ENCODE results near the gene SOBP.

The SOBP gene

GRCh38 chr6:107658920-107659865, 169.3 kb downstream of the SOBP start:
- no peak for ATAC-seq
- DNase-seq, result no peak

DNA sequence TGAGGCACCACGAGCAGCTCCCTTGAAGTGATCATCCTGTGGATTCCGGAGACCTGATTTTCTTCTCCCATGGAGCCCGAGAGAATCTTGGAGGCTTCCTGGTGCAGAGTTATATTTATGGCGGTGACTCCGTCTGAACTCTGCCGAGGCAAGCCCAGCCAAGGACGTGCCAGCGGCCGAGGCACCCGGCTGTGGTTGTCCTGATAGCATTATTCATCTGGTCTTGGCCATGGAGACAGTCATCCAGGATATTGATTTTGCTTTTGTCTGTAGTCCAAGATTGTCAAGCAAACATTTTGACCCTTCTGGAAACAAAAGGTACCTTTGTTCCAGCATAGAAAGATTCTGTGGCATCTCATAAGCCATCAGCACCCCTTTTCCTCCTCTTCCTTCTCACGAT, 170.9 kb downstream of the SOBP start:
- DNase-seq (no peak), ATAC-seq (no peak)

GRCh38 chr6:107661291-107661690, 171.4 kb downstream of the SOBP start:
- DNase-seq (no peak), ATAC-seq (no peak)

DNA sequence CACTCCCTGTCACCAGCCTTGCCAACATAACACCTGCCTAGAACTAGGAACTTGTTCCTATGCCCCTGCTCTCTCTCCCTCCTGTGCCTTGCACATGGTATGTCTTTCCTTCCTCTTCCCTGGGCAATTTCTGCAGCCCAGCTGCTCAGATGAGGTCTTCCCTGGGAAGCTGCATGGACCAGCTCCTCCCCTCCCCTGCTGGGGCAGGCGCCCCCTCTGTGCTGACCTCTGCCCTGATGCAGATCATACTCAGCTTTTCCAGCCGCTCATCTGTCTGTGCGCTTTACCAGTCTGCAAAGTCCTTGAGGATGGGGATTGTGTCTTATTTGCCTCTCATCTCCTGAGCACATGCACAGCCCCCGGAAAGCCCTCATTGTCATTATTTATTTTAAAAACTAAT, 172.4 kb downstream of the SOBP start:
- ATAC-seq (no peak), DNase-seq (no peak)

GRCh38 chr6:107663308-107663707, 173.4 kb downstream of the SOBP start:
- DNase-seq (no peak), ATAC-seq (no peak)

GRCh38 chr6:107665382-107665781, 175.5 kb downstream of the SOBP start:
- DNase-seq (no peak), ATAC-seq (no peak)

GRCh38 chr6:107666084-107666980, 176.4 kb downstream of the SOBP start:
- no peak for ATAC-seq
- DNase-seq, result no peak

DNA sequence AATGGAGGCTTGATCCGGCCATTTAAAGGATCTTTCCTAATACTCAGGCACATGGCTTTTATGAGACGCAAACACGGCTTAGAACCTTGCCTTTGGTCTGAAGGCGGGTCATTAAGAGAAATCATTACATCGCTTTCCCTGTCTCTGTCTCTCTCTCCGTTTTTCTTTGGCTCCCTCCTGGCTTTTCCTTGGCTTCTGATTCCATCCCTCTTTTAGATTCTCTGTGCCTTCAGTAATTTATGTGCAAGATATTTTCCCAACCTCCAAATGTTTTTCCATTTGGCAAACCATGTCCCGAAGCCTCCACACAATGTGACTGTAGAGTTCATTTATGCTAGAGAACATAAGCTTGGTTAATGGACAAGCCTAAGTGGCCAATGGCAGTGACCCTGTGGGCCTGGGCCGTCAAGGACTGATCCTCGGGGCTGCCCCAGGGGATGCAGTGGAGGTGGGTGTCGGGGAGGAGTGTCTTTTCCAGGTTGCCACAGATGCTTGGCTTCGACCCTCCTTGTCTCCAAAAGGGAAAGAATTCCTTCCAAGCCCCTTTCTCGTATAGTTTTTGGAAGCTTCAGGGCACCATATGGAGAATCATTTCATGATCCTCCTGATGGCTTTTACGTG, 177.2 kb downstream of the SOBP start:
- DNase-seq (no peak), ATAC-seq (no peak)

DNA sequence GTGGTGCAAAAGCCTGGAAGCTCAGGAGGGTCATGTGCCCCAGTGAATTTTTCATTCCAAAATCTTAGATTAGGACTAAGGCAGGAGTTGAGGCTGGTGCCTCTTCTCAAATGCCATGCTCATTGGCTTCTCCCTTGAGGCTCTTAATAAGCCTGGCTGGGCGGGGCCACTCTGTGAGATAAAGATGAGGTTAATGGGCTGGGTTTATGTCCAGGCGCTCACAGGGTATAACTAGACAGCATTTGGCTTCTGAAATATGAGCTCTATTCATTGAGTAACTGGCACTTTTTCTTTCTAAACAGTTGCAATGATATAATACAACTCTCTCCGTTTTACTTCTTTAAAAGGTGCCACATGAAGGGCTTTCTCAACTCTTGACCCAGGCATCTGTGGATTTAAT, 177.9 kb downstream of the SOBP start:
- ATAC-seq (no peak), DNase-seq (no peak)

- DNase-seq (peak; percentile 53), ATAC-seq (peak; percentile 82)
Measured at GRCh38 chr6:107668743-107669474, 179.0 kb downstream of the SOBP start.

GRCh38 chr6:107670792-107671199, 180.9 kb downstream of the SOBP start:
- ATAC-seq, result no peak
- DNase-seq, result peak; percentile 39

GRCh38 chr6:107673076-107673494, 183.2 kb downstream of the SOBP start:
- no peak for DNase-seq

GRCh38 chr6:107674995-107675738, 185.2 kb downstream of the SOBP start:
- DNase-seq (peak; percentile 90), ATAC-seq (peak; percentile 96)

More at GRCh38 chr6:107673076-107673494, 183.2 kb downstream of the SOBP start:
- no peak for ATAC-seq

- DNase-seq (no peak), ATAC-seq (no peak)
Measured at GRCh38 chr6:107676042-107676441, 186.1 kb downstream of the SOBP start.

GRCh38 chr6:107677399-107677798, 187.5 kb downstream of the SOBP start:
- no peak for ATAC-seq
- no peak for DNase-seq

DNA sequence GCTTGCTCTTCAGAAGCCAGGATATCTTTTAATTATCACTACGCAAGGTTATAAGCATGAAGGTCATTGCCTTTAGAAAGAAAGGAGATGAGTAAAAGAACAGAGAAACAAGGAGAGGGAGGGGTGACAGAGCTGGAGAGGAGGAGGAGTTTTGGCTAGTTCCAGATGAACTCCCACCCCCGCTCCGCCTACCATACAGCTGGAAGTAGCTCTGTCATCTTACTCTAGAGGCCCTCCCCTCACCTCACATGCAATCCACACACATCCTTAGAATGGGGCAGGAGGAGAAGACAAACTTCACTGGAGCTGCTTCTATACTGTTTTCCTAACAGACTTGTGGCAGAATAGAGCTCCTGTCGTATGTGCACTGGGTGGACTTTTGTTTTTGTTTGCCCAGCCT, 189.5 kb downstream of the SOBP start:
- no peak for ATAC-seq
- no peak for DNase-seq

DNA sequence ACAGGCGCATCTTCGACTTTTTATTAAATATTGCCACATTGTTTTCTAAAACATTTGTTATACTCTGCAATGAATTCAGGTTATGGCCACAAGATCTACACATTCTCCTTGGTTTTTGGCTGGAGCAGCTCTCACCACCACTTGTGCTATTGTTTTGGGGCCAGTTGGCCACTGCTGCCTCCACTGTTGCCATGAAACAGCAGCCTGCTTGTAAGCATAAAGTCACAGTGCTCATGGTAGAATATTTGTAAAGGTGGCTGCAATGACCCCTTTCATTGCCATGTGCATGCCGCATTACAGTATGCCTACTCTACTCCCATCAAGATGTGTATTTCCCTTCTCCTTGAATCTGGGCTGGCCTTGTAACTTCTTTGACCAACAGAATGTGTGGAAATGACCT, 192.8 kb downstream of the SOBP start:
- no peak for DNase-seq
- ATAC-seq, result no peak

GRCh38 chr6:107683183-107683582, 193.3 kb downstream of the SOBP start:
- no peak for ATAC-seq
- no peak for DNase-seq

DNA sequence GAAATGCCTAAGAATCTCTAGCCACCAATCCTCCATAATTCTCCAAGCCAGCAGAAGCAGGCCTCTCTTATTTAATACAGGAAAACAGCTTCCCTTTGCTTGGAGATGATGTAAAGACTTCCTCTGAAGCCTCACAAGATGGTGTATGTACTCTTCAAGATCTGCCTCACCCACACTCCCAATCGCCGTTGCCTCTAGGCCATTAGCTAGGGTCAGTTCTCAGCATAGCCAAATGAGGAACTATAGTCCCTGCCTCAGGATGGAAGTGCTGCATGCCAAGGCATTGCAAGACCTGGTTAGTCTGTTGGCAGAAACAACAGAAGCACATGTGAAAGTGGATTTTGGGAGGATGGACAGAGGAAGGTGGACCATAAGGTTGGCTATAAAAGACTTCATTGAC, 195.1 kb downstream of the SOBP start:
- no peak for ATAC-seq
- DNase-seq, result no peak

DNA sequence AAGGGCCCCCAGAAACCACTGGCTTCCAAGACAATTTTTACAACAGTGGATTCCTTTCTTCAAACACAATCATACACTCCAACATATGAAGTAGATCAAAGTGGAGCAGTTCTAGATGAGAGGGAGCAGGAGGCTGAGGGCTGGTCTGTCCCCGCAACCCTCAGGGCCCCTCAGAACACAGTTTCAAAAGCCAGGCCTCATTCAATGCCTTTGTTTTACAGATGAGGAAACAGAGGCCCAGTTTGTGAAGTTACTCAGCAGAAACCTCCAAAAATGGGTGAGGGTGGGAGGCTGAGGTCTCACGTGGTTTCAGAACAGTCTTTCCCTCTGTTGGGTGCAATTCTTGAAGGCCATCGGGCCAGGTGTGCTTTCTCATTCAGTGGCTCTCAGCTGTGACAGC, 199.3 kb downstream of the SOBP start:
- DNase-seq (no peak), ATAC-seq (no peak)

All from stimulated activated naive CD8-positive, alpha-beta T cell treated with anti-CD3 and anti-CD28 coated beads, Interleukin-15, Interleukin-2, amounts not matched to agents 100 U/mL and 50 U/mL, for 24 hours (primary cell).